Common myeloid progenitor, CD34-positive (primary cell): ENCODE data around the gene SLC39A5.
"Not testable (repeated sequence)": the region's sequence is repeated elsewhere in the genome, so short reads cannot be mapped to it uniquely, and the experiment has no call there.

Experiments
- CTCF ChIA-PET: fragments of 350-600 bp; sonication (Branson Sonifier 250); formaldehyde crosslinking; loops from one replicate; lab custom pipeline; 2021; ENCODE audit warnings: antibody characterized with exemption; lab: Charles Lee
- POLR2A ChIA-PET: fragments of 350-600 bp; sonication (Branson Sonifier 250); formaldehyde crosslinking; loops from one replicate; lab custom pipeline; 2021; ENCODE audit warnings: antibody characterized with exemption; lab: Charles Lee
- DNase-seq, 3 donors: peaks; one replicate each; pipeline versions ENCODE4 v3.0.0 to v3.0.0-alpha.2; 2013
- H3K27ac ChIP-seq, 2 experiments: 1 replicate in 1 of 2; 2 replicates in 1 of 2; pipeline ENCODE4 v1.7.0; 2013; ENCODE audit warnings: inconsistent platforms in 2 of 2, low read length in 2 of 2, mild to moderate bottlenecking in 2 of 2, low read depth in 1 of 2, moderate library complexity in 1 of 2; ENCODE audit not compliant: severe bottlenecking in 2 of 2, insufficient read depth in 1 of 2, poor library complexity in 1 of 2
- H3K27me3 ChIP-seq, 5 experiments: replicated peaks in 2 of 5; 1 replicate in 3 of 5; 2 replicates in 2 of 5; pipeline versions ENCODE4 v1.6.1 to v1.7.0; 2013; ENCODE audit warnings: low read length in 4 of 5, mild to moderate bottlenecking in 2 of 5, moderate library complexity in 2 of 5, inconsistent platforms in 1 of 5; ENCODE audit not compliant: insufficient read depth in 5 of 5, control insufficient read depth in 4 of 5
- H3K36me3 ChIP-seq, 4 experiments: 1 replicate in 2 of 4; 2 replicates in 2 of 4; pipeline versions ENCODE4 v1.6.1 to v1.7.0; 2013; ENCODE audit warnings: low read length in 3 of 4, control low read depth in 1 of 4, mild to moderate bottlenecking in 1 of 4; ENCODE audit not compliant: control insufficient read depth in 4 of 4, insufficient read depth in 4 of 4
- H3K4me1 ChIP-seq, 4 experiments: 1 replicate in 3 of 4; 2 replicates in 1 of 4; pipeline versions ENCODE4 v1.6.1 to v1.7.1; 2013; ENCODE audit warnings: low read length in 3 of 4, mild to moderate bottlenecking in 3 of 4, control low read depth in 1 of 4, inconsistent platforms in 1 of 4, moderate library complexity in 1 of 4; ENCODE audit not compliant: control insufficient read depth in 4 of 4, insufficient read depth in 4 of 4; ENCODE audit errors: control extremely low read depth in 1 of 4
- H3K4me3 ChIP-seq, 7 experiments: 1 replicate in 4 of 7; 2 replicates in 3 of 7; pipeline versions ENCODE4 v1.5.1 to v1.7.0; 2013; ENCODE audit warnings: mild to moderate bottlenecking in 7 of 7, low read length in 6 of 7, moderate library complexity in 6 of 7, inconsistent platforms in 2 of 7, low read depth in 2 of 7, control low read depth in 1 of 7; ENCODE audit not compliant: insufficient read depth in 4 of 7, control insufficient read depth in 1 of 7; ENCODE audit errors: extremely low read depth in 1 of 7
- H3K9me3 ChIP-seq, 5 experiments: 1 replicate in 4 of 5; 2 replicates in 1 of 5; pipeline versions ENCODE4 v1.6.1 to v1.7.1; 2013; ENCODE audit warnings: low read length in 4 of 5, mild to moderate bottlenecking in 2 of 5, inconsistent platforms in 1 of 5, low read depth in 1 of 5, moderate library complexity in 1 of 5; ENCODE audit not compliant: control insufficient read depth in 4 of 5, insufficient read depth in 2 of 5; ENCODE audit errors: control extremely low read depth in 1 of 5
- WGBS: methylation state at CpG from one replicate; pipeline ENCODE4 v1.1.5; 2013; ENCODE audit not compliant: insufficient coverage; 5-methylcytosine and 5-hydroxymethylcytosine counted together

SLC39A5 gene

GRCh38 chr12:56274299-56274698 lies 44.4 kb downstream of the SLC39A5 start:
- Histone ChIP-seq H3K27me3 (no peaks in the 10 kb centered on the region), H3K36me3 (peaks cover 15 to 72% (median 56%) of the 10 kb centered on the region in 4 experiments), H3K4me3 (no peak overlapping the region), H3K4me1 (no peaks in the 10 kb centered on the region), H3K27ac (no peak overlapping the region), H3K9me3 (no peaks in the 10 kb centered on the region)
- POLR2A ChIA-PET: no interaction called here
- WGBS: no CpG with 5 or more reads among the region's 2 CpGs
- CTCF ChIA-PET: no interaction called here
- DNase-seq: no peak

GRCh38 chr12:56278905-56279304 lies 49.1 kb downstream of the SLC39A5 start:
- 100% methylated on average over 2 of the region's 3 CpGs for WGBS
- no peaks in the 10 kb centered on the region for H3K4me1 ChIP-seq
- peaks cover 29 to 77% (median 59%) of the 10 kb centered on the region in 4 experiments for H3K36me3 ChIP-seq
- H3K27me3 ChIP-seq: no peaks in the 10 kb centered on the region
- no peak overlapping the region for H3K4me3 ChIP-seq
- POLR2A ChIA-PET: no interaction called here
- no peak overlapping the region for H3K27ac ChIP-seq
- CTCF ChIA-PET: interaction anchor here (0.8 to 2.1 kb wide), 5 partner anchors 8 to 45 kb away, joined by 3 to 8 read pairs (median 3); no protein-coding TSS in a partner anchor
- DNase-seq: no peak
- H3K9me3 ChIP-seq: no peaks in the 10 kb centered on the region

GRCh38 chr12:56280849-56281248 lies 51.0 kb downstream of the SLC39A5 start:
- Histone ChIP-seq H3K9me3 (no peaks in the 10 kb centered on the region), H3K27ac (no peak overlapping the region), H3K4me3 (no peak overlapping the region), H3K27me3 (no peaks in the 10 kb centered on the region), H3K4me1 (no peaks in the 10 kb centered on the region), H3K36me3 (peaks cover 22 to 71% (median 55%) of the 10 kb centered on the region in 4 experiments)
- DNase-seq: no peak
- CTCF ChIA-PET: interaction anchor here (1.6 kb wide), 1 partner anchor 13 kb away, joined by 4 read pairs; no protein-coding TSS in a partner anchor
- POLR2A ChIA-PET: no interaction called here

GRCh38 chr12:56282030-56282429 lies 52.2 kb downstream of the SLC39A5 start:
- Histone ChIP-seq H3K4me1 (no peaks in the 10 kb centered on the region), H3K9me3 (no peaks in the 10 kb centered on the region), H3K36me3 (peaks cover 22 to 72% (median 53%) of the 10 kb centered on the region in 4 experiments), H3K27ac (no peak overlapping the region), H3K27me3 (no peaks in the 10 kb centered on the region), H3K4me3 (no peak overlapping the region)
- POLR2A ChIA-PET: no interaction called here
- DNase-seq: no peak
- CTCF ChIA-PET: interaction anchor here (0.9 to 1.6 kb wide), 2 partner anchors 14 to 30 kb away, joined by 3 to 4 read pairs; no protein-coding TSS in a partner anchor
- 97% methylated on average over 5 of the region's 6 CpGs for WGBS

DNA sequence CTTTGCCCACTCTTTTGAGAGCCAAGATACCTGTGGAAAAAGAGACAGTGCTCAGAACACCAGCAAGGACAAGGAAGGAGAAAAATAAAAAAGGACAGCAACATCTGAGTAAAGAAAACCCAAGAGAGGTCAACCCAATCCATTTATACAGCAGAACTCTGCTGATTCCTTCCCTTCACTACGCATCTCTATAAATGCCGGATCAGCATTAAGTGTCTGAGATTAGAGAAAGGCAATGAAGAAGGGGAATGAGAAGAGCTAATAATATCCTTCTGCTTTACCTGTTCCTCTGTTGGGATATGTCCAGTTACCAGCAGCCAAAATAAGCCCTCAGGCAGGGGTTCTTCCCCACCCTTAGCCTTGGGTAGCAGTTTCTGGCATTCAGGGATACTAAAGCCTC lies 52.7 kb downstream of the SLC39A5 start:
- Histone ChIP-seq H3K4me3 (no peak overlapping the region), H3K4me1 (no peaks in the 10 kb centered on the region), H3K27me3 (no peaks in the 10 kb centered on the region), H3K27ac (no peak overlapping the region), H3K36me3 (peaks cover 22 to 72% (median 52%) of the 10 kb centered on the region in 4 experiments), H3K9me3 (no peaks in the 10 kb centered on the region)
- POLR2A ChIA-PET: no interaction called here
- CTCF ChIA-PET: interaction anchor here (0.9 kb wide), 1 partner anchor 30 kb away, joined by 3 read pairs; no protein-coding TSS in a partner anchor
- no peak for DNase-seq
- no CpG with 5 or more reads among the region's 2 CpGs for WGBS

DNA sequence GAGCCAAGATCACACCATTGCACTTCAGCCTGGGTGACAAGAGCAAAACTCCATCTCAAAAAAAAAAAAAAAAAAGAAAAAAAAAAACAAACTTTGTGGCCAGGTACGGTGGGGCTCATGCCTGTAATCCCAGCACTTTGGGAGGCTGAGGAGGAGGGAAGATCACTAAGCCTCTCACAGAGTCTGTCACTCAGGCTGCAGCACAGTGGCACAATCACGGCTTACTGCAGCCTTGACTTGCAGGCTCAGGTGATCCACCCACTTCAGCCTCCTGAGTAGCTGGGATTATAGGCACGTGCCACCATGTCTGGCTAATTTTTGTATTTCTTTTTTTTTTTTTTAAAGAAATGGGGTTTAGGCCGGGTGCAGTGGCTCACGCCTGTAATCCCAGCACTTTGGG lies 54.4 kb downstream of the SLC39A5 start:
- POLR2A ChIA-PET: not testable (repeated sequence)
- CTCF ChIA-PET: interaction anchor here (0.9 kb wide), 1 partner anchor 78 kb away, joined by 4 read pairs; no protein-coding TSS in a partner anchor
- peaks cover 25 to 57% (median 45%) of the 10 kb centered on the region in 4 experiments for H3K36me3 ChIP-seq

DNA sequence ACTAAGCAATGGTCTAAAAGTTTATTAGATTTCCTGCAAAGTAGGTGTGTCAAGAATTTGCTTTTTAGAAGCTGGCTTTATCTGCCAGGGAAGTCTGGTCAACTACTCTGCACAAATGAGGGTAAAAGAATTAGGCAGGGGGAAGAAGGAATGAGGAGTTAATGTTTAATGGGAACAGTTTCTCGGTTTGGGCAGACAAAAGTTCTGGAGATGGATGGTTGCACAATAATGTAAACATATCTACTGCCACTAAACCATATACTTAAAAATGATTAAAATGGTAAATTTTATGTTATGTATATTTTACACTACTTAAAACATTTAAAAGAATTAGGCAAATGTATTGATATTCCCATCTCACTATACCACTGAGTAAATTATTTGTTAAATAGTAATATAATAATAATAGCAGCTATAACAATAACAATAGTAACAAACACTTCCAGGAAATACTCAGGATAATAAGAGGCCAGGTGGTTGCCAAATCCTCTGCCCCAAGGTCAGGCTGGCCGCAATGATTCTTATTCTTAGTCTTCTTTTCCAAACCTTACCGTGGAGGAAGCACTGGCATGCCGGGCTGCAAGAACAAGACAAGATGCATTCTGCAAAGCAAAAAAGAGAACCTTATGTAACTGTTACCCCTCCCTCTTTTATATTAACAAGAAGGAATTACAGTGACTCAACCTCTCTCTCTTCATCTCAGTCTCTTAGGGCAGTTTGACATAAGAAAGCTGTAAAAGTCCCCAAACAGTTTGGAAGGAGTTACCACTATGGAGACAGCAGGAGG lies 56.4 kb downstream of the SLC39A5 start:
- CTCF ChIA-PET: interaction anchor here (0.9 to 2.8 kb wide), 11 partner anchors 8 to 175 kb away, joined by 3 to 11 read pairs (median 4); partner anchors contain the start of gene COQ10A
- H3K4me3 ChIP-seq: no peak overlapping the region
- no peaks in the 10 kb centered on the region for H3K27me3 ChIP-seq
- no peaks in the 10 kb centered on the region for H3K9me3 ChIP-seq
- H3K36me3 ChIP-seq: peaks cover 19 to 59% (median 42%) of the 10 kb centered on the region in 4 experiments
- WGBS: 100% methylated on average over 3 of the region's 4 CpGs
- no peak overlapping the region for H3K27ac ChIP-seq
- peaks cover 0 to 4% (median 2%) of the 10 kb centered on the region in 4 experiments for H3K4me1 ChIP-seq
- no peak for DNase-seq
- POLR2A ChIA-PET: no interaction called here

More for the DNA sequence above, 54.4 kb downstream of the SLC39A5 start:
- H3K27ac ChIP-seq, H3K4me1 ChIP-seq, H3K27me3 ChIP-seq, H3K4me3 ChIP-seq, H3K9me3 ChIP-seq, DNase-seq: not testable (repeated sequence)
- WGBS: 81% methylated on average over 4 of the region's 5 CpGs
